ENCODE measurements around the gene CT45A3.
"Not testable (repeated sequence)": the region's sequence is repeated elsewhere in the genome, so short reads cannot be mapped to it uniquely, and the experiment has no call there.

Gene CT45A3, protein sequence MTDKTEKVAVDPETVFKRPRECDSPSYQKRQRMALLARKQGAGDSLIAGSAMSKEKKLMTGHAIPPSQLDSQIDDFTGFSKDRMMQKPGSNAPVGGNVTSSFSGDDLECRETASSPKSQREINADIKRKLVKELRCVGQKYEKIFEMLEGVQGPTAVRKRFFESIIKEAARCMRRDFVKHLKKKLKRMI

DNA sequence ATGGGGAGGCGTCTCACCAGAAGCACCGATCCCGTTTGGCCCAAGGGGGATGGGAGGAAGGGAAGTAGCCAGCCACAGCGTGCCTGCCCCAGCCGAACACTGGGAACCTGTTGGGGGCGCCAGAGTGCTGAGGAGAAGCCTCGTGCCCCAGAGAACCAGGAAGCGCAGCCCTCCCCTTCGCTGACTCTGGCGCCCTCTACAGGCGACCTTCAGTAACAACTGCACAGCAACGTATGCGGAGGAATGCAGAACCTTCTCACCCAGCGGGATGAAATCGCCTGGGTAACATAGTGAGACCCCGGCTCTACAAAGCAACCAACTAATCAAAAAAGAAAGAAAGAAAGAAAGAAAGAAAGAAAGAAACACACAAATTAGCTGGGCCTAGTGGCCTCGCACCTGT lies at the start of gene CT45A3:
Gene CT45A3 (minus strand): TSS at position 101 of the 400 bp plus-strand sequence. CDS start 3,747 bp downstream, outside the sequence.
- DNase-seq (ENCODE audit: low read depth): not testable (repeated sequence)

DNA sequence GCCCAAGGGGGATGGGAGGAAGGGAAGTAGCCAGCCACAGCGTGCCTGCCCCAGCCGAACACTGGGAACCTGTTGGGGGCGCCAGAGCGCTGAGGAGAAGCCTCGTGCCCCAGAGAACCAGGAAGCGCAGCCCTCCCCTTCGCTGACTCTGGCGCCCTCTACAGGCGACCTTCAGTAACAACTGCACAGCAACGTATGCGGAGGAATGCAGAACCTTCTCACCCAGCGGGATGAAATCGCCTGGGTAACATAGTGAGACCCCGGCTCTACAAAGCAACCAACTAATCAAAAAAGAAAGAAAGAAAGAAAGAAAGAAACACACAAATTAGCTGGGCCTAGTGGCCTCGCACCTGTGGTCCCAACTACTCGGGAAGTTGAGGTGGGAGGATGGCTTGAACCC lies 34.7 kb upstream of the CT45A3 start, which contains the start of gene CT45A6:
Gene CT45A6 (minus strand): TSS at position 101 of the 400 bp plus-strand sequence. CDS start 3,794 bp downstream, outside the sequence.
- not testable (repeated sequence) for DNase-seq (ENCODE audit: low read depth)

DNA sequence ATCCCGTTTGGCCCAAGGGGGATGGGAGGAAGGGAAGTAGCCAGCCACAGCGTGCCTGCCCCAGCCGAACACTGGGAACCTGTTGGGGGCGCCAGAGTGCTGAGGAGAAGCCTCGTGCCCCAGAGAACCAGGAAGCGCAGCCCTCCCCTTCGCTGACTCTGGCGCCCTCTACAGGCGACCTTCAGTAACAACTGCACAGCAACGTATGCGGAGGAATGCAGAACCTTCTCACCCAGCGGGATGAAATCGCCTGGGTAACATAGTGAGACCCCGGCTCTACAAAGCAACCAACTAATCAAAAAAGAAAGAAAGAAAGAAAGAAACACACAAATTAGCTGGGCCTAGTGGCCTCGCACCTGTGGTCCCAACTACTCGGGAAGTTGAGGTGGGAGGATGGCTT lies 17.4 kb upstream of the CT45A3 start, which contains the start of gene CT45A5:
Gene CT45A5 (minus strand): TSS at position 101 of the 400 bp plus-strand sequence. CDS start 3,774 bp downstream, outside the sequence.
- DNase-seq (ENCODE audit: low read depth): not testable (repeated sequence)

DNA sequence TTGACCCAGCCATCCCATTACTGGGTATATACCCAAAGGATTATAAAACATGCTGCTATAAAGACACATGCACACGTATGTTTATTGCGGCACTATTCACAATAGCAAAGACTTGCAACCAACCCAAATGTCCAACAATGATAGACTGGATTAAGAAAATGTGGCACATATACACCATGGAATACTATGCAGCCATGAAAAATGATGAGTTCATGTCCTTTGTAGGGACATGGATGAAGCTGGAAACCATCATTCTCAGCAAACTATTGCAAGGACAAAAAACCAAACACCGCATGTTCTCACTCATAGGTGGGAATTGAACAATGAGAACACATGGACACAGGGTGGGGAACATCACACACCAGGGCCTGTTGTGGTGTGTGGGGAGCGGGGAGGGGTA lies 23.3 kb downstream of the CT45A3 start:
- not testable (repeated sequence) for DNase-seq (ENCODE audit: low read depth)

DNA sequence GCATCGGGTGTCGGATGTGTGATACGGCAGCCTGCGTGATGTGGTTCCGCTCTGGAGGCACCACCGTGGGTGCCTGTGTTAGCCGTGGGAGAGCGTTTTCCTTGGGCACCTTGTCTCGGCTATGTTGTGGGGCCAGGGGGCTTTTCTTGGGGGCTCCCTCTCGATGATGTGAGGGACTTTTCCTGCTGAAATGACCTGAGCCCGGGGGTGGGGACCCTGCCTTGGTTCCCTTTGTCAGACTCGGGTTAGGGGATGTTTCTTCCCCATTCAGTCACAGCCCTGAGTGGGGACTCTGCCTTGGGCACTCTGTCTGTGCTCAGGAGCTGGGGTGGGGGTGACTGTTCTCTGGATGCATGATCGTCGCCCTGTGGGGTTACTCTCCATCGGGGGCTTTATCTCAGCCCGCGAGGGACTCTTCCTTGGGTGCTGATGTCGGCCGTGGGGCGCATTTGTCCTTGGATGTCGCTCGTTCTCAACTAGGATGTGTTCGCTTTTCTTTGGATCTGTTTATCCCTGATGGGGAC lies 26.7 kb downstream of the CT45A3 start:
- DNase-seq (ENCODE audit: low read depth): no peak

DNA sequence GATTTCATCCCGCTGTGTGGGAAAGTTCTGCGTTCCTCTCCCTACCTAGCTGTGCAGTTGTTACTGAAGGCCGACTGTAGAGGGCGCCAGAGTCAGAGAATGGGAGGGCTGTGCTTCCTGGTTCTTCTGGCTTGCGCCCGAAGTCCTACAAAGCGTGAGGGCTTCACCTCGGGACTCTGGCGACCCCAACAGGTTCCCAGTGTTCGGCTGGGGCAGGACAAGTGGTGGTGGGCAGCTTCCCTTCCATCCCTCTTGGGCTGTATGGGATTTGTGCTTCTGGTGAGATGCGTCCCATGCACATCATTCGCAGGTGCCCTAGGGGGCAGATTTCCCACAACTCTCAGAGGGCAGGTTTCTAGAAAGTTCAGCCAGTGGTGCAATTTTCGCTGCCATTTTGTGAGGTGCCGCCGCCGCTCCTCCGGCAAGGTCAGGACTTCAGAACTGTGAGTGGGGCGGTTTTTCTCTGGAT lies 27.3 kb downstream of the CT45A3 start:
- DNase-seq (ENCODE audit: low read depth): peak; percentile 9

DNA sequence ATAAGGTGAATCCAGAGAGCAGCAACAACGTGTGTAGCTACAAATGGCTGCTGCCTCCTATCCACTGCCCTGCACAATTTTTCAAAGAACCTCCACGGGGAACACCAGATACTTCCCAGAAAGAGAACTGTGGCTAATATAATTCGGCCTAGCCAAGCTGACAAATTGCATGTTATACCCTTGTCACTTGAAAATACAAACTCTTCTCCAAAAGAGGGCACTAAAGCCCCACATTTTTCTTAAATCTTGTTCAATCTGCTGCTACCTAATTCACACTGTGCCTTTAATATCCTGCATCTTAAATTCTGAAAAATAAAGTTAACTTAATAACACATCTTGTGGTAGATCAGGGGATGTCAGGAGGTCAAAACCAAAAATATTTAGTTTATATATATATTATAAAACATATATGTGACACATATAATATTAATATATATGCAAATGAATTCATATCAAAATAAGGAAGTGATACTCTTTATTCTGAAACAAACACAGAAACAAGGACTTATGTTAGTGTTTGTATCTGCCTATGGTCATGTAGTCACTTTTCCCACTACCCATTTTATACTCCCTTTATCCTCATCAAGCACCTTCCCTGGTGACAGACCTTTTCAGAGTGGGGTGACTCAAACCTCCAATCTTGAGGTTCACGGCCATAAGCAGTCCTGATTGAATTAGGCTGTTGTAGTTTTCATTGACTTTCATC lies 30.5 kb downstream of the CT45A3 start:
- no peak for DNase-seq (ENCODE audit: low read depth)

DNA sequence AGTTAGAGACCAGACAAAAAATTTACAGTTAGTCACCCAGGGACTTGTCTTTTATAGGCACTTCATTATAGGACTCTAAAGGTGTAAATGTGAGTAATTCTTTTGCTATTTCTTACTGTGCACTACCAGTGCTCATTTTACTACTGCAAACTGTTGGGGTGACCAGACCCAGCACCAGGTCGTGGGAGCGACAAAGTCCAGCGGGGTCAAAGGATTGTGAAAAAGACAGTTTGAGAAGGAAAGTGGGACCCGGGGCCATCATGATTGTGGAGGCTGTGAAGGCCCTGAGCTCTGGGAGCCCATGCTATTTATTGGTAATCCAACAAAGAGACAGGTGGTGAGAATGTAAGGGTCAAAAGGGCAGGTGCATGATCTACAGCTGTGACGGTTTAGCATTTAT lies 33.3 kb downstream of the CT45A3 start:
- not testable (repeated sequence) for DNase-seq (ENCODE audit: low read depth)

DNA sequence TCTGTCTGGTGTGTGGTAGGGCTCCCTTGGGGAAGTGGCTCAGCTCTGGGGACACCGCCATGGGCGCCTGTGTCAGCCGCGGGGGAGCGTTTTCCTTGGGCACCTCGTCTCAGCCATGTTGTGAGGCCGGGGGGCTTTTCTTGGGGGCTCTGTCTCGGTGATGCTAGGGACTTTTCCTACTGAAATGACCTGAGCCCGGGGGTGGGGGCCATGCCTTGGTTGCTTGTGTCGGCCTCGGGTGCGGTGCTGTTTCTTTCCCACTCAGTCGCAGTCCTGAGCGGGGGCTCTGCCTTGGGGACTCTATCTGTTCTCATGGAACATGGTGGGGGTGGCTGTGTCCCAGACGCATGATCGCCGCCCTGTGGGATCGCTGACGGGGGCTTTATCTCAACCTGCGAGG lies 54.2 kb downstream of the CT45A3 start:
- no peak for DNase-seq (ENCODE audit: low read depth)

DNA sequence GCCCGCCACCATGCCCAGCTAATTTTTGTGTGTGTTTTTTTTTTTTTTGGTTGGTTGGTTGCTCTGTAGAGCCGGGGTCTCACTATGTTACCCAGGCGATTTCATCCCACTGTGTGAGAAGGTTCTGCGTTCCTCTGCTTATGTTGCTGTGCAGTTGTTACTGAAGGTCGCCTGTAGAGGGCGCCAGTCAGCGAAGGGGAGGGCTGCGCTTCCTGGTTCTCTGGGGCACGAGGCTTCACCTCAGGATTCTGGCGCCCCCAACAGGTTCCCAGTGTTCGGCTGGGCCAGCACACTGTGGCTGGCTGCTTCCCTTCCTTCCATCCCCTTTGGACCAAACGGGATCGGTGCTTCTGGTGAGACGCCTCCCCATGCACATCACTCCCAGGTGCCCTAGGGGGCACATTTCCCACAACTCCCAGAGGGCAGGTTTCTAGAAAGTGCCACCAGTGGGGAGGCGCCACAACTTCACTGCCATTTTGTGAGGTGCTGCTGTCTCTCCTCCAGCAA lies 54.8 kb downstream of the CT45A3 start, which contains the start of gene CT45A1:
Gene CT45A1 (plus strand): TSS at position 457 of the 507 bp plus-strand sequence. CDS start 5,302 bp downstream, outside the sequence.
- DNase-seq (ENCODE audit: low read depth): not testable (repeated sequence)

Measured in activated T-helper 1 cell treated with Interleukin-2 at 50 U/mL for 16 hours (primary cell).